ENCODE measurements around the gene NOP9.

DNA sequence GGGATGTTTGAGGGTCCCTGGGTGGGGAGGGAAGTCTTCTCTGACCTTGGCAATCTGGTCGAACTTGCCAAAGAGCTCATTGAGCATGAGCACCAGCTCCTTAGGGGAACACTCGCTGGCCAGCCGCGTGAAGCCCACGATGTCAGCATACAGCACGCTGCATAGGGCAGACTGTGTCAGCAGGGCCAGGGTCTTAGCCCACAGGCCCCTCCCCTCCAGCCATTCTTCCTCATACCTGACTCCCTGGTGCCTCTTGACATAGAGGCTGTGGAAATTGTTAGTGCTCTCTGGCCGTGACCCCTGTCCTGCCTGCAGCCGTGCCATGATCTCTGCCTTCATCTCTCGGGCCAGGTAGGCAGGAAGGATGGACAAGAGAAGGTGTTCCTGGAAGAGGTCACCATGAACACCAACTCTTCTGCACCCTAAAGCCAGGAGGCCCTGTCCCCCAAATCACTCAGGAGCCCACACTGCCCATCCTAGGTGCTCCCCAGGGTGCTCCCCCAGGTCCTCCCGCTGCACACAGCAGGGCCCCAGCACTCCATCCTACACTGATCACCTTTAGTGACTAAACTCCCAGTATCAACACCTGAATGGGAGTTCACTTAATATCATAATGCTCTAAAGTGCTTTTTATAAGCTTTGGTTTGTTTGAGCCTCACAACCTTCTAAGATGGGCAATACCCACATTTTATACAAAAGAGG is 31.5 kb downstream of the NOP9 start:
- TF ChIP-seq, protein P1, sequence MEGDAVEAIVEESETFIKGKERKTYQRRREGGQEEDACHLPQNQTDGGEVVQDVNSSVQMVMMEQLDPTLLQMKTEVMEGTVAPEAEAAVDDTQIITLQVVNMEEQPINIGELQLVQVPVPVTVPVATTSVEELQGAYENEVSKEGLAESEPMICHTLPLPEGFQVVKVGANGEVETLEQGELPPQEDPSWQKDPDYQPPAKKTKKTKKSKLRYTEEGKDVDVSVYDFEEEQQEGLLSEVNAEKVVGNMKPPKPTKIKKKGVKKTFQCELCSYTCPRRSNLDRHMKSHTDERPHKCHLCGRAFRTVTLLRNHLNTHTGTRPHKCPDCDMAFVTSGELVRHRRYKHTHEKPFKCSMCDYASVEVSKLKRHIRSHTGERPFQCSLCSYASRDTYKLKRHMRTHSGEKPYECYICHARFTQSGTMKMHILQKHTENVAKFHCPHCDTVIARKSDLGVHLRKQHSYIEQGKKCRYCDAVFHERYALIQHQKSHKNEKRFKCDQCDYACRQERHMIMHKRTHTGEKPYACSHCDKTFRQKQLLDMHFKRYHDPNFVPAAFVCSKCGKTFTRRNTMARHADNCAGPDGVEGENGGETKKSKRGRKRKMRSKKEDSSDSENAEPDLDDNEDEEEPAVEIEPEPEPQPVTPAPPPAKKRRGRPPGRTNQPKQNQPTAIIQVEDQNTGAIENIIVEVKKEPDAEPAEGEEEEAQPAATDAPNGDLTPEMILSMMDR (IDR thresholded peaks at IDR 0.05; ENCODE audit: borderline replicate concordance, extremely low read depth, low read length, poor library complexity, severe bottlenecking): no peak
- no peak for TF ChIP-seq EZH2 (IDR thresholded peaks at IDR 0.05; ENCODE audit: borderline replicate concordance, low read depth, low read length, severe bottlenecking)
